ENCODE measurements around the gene PIP5K1C.
A peak's percentile ranks its signal among the peaks of the same experiment; 100 is the strongest.
"Not testable (repeated sequence)": the region's sequence is repeated elsewhere in the genome, so short reads cannot be mapped to it uniquely, and the experiment has no call there.

PIP5K1C gene

GRCh38 chr19:3633559-3633988, 66.7 kb downstream of the PIP5K1C start:
- DNase-seq (ENCODE audit: extremely low spot score, insufficient read length, low read depth) (no peak), FAIRE-seq (no peak)

- FAIRE-seq (no peak), DNase-seq (ENCODE audit: extremely low spot score, insufficient read length, low read depth) (no peak)
Measured at GRCh38 chr19:3632739-3633558, 67.3 kb downstream of the PIP5K1C start.

DNA sequence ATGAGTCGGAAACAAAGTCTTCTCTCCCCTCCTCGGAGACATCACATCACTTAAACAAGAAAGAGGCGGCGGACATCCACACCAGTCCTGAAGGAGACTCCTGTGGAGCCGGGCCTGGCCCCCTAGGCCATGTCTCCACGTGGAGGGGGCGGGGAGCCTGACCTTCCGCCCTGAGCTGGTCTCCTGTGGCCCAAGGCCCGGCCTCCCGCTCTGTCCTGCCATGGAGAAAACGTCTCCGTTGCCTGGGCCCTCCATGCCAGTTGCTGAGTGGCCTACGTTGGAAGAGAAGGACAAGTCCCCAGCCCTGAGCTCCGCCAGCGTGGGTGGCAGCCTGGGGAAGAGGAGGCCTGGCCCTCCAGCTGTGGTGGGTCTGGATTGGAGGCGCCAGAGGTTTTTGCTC, 68.2 kb downstream of the PIP5K1C start:
- DNase-seq (ENCODE audit: extremely low spot score, insufficient read length, low read depth), result no peak
- FAIRE-seq, result no peak

DNA sequence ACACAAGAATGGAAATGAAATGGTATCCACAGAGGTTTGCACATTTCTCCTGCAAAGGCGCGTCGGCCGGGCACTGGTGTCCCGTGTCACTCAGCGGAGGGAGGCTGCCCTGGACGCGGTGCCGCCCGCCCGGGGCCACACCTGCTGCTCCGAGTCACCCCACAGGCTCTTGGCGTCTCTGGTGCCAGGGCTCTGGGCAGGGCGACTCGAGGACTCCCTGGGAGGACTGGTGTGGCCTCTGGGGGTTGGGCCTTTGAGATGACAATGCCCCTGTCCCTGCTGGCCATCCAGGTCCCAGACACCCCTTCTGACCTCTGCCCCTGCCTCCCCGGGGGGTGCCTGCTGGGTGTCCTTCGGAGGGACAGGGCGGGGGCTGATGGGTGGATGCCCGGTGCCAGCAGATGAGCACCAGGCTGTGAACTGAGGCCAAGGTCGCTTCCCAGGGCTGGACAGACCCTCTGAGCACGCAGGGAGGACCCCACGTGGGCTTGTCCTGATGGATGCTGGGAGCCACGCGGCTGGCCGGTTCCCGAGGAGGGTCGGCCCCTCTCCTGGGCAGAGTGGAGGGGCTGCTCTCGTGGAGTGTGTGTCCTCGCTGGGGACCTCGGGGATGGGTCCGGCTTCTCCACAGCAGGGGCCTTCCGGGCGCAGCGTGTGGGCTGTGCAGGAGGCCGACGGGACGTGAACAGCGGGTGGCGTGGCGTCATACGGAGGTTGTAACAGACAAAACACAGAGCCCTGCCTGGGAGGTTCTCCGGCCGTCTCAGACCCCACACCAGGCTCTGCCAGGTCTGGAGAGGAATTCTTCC, 69.0 kb downstream of the PIP5K1C start:
- FAIRE-seq, result no peak
- no peak for DNase-seq (ENCODE audit: extremely low spot score, insufficient read length, low read depth)

- not testable (repeated sequence) for DNase-seq (ENCODE audit: extremely low spot score, insufficient read length, low read depth); FAIRE-seq
Measured at GRCh38 chr19:3628766-3629165, 71.5 kb downstream of the PIP5K1C start.

DNA sequence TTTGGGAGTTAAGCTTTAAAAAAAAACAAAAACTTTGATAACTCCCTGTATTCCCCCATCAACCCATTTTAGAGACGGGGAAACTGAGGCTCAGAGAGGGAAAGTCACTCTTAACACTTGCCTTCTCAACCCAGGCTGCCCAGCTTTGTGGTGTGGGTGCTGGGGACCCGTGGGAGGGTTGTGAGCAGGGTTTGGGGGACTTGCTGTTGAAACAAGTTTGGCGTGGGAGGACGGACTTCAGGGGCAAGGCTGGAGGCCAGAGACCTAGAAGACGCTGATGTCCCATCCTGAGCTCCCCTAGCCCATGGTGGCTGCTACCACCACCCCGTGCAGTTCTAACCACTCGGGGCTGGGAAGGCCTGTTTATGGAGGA, 72.9 kb downstream of the PIP5K1C start:
- DNase-seq (ENCODE audit: extremely low spot score, insufficient read length, low read depth) (no peak), FAIRE-seq (no peak)

GRCh38 chr19:3626473-3627350, 73.6 kb downstream of the PIP5K1C start, which contains the start of gene CACTIN:
TSS of gene CACTIN (minus strand) at chr19:3626790. CDS start at chr19:3626762, 28 bp downstream.
- peak; percentile 100 for FAIRE-seq
- DNase-seq (ENCODE audit: extremely low spot score, insufficient read length, low read depth), result peak; percentile 100

- no peak for FAIRE-seq
- DNase-seq (ENCODE audit: extremely low spot score, insufficient read length, low read depth), result no peak
Measured at GRCh38 chr19:3625996-3626472, 74.2 kb downstream of the PIP5K1C start.

GRCh38 chr19:3623716-3624115, 76.6 kb downstream of the PIP5K1C start:
- FAIRE-seq (no peak), DNase-seq (ENCODE audit: extremely low spot score, insufficient read length, low read depth) (no peak)

- FAIRE-seq, result no peak
Measured at GRCh38 chr19:3622224-3622623, 78.0 kb downstream of the PIP5K1C start.

DNA sequence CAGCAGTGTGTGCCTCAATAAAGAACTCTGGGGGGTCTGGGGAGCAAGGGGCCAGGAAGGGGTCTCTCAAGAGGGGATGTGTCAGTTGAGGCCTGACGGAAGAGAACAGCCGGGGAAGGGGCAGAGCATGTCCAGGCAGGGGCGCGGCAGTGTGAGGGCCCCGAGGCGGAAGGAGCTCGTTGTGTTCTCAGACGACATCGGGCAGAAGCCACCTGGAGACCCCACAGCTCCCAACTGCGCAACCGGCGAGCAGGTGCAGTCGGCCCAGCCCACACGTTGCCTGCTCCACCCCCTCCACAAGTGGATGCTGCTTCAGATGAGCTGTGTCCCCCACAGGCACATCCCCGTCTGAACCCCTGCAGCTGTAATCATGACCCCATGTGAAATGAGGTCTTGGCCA, 78.6 kb downstream of the PIP5K1C start:
- DNase-seq (ENCODE audit: extremely low spot score, insufficient read length, low read depth) (no peak), FAIRE-seq (no peak)

More at GRCh38 chr19:3622224-3622623, 78.0 kb downstream of the PIP5K1C start:
- DNase-seq (ENCODE audit: extremely low spot score, insufficient read length, low read depth), result no peak

DNA sequence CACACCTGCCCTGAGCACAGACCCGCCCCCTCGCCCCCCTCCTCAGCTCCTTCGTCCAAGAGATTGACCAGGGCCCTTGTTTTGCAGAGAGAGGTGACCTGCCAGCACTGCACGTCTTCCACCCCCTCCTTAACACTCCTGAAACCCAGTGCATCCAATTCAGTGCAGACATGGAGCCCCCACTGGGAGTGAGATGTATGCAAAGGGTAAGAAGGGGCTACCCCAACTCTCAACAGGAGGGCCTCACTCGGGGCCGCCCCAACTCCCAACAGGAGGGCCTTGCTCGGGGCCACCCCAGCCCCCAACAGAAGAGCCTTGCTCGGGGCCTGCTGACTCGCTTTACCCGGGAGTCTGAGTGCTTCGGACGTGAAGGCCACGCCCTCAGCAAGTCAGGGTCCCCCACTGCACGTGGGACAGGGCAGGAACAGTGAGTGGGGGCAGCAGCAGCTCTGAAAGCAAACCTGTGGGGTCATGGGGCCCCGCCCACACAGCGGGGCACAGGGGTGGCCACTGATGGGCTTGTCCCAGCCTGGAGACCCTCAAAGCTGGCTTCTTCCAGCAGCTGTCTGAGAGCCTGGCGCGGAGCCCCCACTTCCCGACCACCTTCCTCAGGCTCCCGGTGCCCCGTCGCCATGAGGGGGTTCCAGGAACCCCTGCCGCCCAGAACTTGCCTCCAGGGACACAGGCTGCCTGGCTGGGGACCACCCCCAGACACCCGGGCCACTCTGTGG, 79.3 kb downstream of the PIP5K1C start:
- FAIRE-seq, result no peak
- DNase-seq (ENCODE audit: extremely low spot score, insufficient read length, low read depth), result no peak

DNA sequence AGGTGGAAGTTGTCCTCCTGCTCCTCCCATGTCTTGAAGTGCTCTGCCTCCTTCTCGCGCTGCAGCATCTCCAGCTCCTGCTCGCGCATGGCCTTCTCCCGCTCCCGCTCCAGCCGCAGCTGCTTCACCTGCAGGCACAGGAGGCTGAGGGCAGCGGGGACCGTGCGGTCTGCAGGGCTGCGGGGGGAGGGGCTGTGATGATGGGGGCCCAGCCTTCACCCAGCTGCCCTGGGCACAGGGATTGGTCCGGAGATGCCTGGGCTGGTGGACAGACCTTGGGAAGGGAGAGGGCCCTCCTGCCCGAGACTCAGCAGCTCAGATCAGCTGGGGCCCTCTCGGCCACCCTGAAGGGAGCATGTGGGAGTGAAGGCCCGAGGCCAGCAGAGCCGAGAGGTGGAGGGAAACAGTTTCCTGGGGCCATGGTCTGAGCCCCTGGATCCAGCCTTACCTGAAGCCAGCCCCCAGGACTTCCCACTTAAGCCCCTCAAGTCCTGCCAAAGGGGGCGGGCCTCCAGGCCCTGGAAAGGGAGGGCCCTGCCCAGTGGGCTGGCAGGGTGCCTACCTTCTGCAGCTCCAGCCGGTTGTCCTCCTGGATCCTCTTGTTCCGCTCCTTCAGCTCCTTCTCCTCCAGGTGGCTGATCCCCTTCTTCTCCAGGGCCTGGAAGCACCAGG, 80.0 kb downstream of the PIP5K1C start:
- DNase-seq (ENCODE audit: extremely low spot score, insufficient read length, low read depth), result no peak
- FAIRE-seq, result no peak

DNA sequence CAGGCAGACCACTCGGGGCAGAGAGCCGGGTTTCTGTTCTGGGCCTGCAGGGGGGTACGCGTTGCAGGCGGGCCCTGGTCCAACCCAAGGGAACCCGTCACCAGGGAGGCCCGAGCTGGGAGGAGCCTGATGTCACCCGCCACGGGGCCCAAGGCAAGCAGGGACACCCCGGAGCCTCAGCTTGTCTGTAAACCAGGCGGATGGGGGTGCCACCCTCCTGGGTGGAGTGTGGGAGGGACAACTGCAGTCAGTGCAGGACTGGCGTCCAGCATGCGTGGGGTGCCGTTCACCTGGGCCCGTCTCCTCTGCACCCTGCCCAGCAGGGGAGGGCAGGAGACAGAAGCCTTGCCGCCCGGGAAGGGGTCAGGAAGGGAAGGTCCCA, 80.6 kb downstream of the PIP5K1C start:
- DNase-seq (ENCODE audit: extremely low spot score, insufficient read length, low read depth), result no peak
- FAIRE-seq, result no peak

DNA sequence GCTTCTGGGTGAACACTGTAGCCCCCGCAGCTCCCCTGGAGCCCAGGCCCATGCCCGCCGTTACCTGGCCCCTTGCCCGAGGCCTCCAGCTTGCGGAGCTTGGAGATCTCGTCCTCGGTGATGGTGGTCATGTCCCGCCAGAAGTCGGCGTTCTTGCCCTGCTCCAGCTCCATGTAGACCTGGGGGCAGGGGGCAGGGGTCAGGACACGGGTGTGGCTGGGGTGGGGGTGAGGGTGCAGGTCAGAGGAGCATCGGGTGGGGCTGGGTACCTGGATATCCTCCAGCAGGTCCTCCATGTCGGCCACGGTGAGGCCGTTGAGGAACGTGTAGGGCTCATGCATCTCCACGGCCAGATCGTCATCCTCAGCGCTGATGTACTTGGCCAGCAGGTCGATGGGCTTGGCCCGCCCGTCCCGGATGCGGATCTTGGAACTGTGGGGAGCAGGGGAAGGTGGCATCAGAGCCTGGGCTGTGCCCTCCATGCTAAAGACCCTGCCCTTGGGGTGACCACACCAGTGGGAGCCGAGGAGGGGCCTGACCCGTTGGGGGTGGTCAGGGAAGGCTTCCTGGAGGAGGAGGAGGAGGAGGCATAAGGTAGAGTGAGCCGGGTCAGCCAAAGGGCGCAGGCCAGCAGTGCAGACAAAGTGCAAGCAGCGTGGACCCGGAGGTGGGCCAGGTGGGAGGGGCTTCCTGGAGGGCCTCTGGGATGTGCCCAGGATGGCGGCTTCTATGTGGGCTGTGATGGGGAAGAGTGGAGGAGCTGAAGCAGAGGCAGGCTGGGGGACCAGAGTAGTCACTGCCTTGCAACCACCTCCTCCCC, 81.2 kb downstream of the PIP5K1C start:
- FAIRE-seq, result no peak
- DNase-seq (ENCODE audit: extremely low spot score, insufficient read length, low read depth), result no peak

GRCh38 chr19:3618144-3618810, 82.0 kb downstream of the PIP5K1C start:
- FAIRE-seq, result peak; percentile 69
- peak; percentile 79 for DNase-seq (ENCODE audit: extremely low spot score, insufficient read length, low read depth)

- no peak for FAIRE-seq
- DNase-seq (ENCODE audit: extremely low spot score, insufficient read length, low read depth), result no peak
Measured at GRCh38 chr19:3617463-3617862, 82.8 kb downstream of the PIP5K1C start.
